ENCODE data around the gene KCTD18. TPM values are rescaled to one million over a fixed set of nuclear protein-coding genes. Genes with fewer than 3 reads are reported as not detected.

KCTD18 gene
- total and polyA plus RNA-seq, 2 of the 8 experiments (the other 6 are each of a cell fraction or from before 2014, with no cell fraction given) = 1.6 to 3.1 TPM

DNA sequence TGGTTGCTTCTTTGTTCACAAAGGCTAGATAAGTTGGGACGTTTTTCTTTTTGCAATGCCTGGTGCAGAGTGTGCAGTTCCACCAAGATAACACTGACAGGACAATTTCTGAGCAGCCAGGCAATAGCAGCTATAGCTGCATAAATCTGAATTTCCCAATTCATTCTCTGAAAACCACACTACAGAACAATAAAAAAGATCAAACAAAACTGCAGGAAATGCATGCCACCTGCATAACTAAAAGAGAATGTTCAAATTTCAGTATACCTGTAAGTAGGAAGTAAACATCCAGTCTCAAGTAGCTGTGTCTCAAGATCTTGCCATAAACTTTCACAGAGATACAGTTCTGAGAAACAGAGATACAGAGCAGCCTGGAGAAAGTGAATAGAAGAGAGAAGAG is 5.3 kb upstream of the KCTD18 start:
- H3K4ac ChIP-seq (replicated peaks; ENCODE audit: insufficient read length, low read depth, low read length) = no peak overlapping the region

More for the DNA sequence above, 5.3 kb upstream of the KCTD18 start:
- Histone ChIP-seq H4K20me1 (replicated peaks in 1 of 2; ENCODE audit: control insufficient read depth in 1 of 2, insufficient read depth in 2 of 2, low read length in 2 of 2) (no peaks in the 10 kb centered on the region), H2BK15ac (ENCODE audit: low read length) (no peak overlapping the region), H2AFZ (ENCODE audit: low read length) (no peak overlapping the region), H3K23ac (ENCODE audit: insufficient read length) (no peak overlapping the region), H4K91ac (replicated peaks; ENCODE audit: insufficient read length, low read length) (no peak overlapping the region), H3K4me1 (replicated peaks in 1 of 4; ENCODE audit: control insufficient read depth in 3 of 4, insufficient read depth in 4 of 4, low read length in 3 of 4) (peaks cover 0 to 2% (median 0%) of the 10 kb centered on the region in 4 experiments; a peak in 1 of 7 replicates), H3K4me2 (ENCODE audit: insufficient read depth in 1 of 2, low read depth in 2 of 2, low read length in 2 of 2) (no peak overlapping the region), H3K79me1 (ENCODE audit: low read depth, low read length) (no peaks in the 10 kb centered on the region), H4K8ac (ENCODE audit: extremely low read depth, insufficient read depth, low read length) (no peak overlapping the region), H3K27ac (ENCODE audit: low read depth, low read length) (no peak overlapping the region), H3K23me2 (ENCODE audit: low read depth, low read length) (peaks cover 2% of the 10 kb centered on the region; the same call in 1 of the 2 replicates), H3K36me3 (ENCODE audit: control insufficient read depth in 2 of 4, insufficient read depth in 4 of 4, low read length in 3 of 4) (no peaks in the 10 kb centered on the region), H3K9me3 (ENCODE audit: insufficient read depth in 2 of 2, low read depth in 1 of 2, low read length in 1 of 2) (0 out of 4 replicates have a peak, but pooled peaks cover 0 to 3% of the 10 kb centered on the region in 2 experiments), H3K4me3 (ENCODE audit: extremely low read depth in 1 of 4, insufficient read depth in 2 of 4, low read depth in 3 of 4, low read length in 4 of 4) (no peak overlapping the region), H2BK120ac (replicated peaks; ENCODE audit: low read depth, low read length) (no peak overlapping the region), H3K56ac (replicated peaks; ENCODE audit: insufficient read length, low read depth, low read length) (no peak overlapping the region), H3K18ac (ENCODE audit: extremely low read depth, low read length) (no peak overlapping the region), H2BK5ac (ENCODE audit: low read depth, low read length) (no peak overlapping the region), H2AK5ac (ENCODE audit: low read depth, low read length) (no peak overlapping the region), H3K9ac (replicated peaks in 1 of 4; ENCODE audit: extremely low read depth in 1 of 4, low read depth in 3 of 4, low read length in 3 of 4) (no peak overlapping the region), H4K5ac (ENCODE audit: insufficient read length, low read depth, low read length) (no peak overlapping the region), H3K27me3 (replicated peaks in 1 of 4; ENCODE audit: control insufficient read depth in 3 of 4, extremely low read depth in 1 of 4, insufficient read depth in 3 of 4, low read length in 3 of 4) (no peaks in the 10 kb centered on the region; a peak in 1 of 7 replicates), H2BK20ac (ENCODE audit: low read length) (no peak overlapping the region), H3K14ac (ENCODE audit: insufficient read length) (no peak overlapping the region), H3K79me2 (ENCODE audit: control insufficient read depth in 1 of 2, insufficient read depth in 2 of 2, low read length in 2 of 2) (no peaks in the 10 kb centered on the region), H2BK12ac (ENCODE audit: low read depth, low read length) (no peak overlapping the region)
- CTCF ChIA-PET (ENCODE audit: partially characterized antibody) = interaction anchor here (0.6 to 2.1 kb wide), 4 partner anchors 9 to 533 kb away, joined by 3 to 8 read pairs (median 4); no protein-coding TSS in a partner anchor
- no peak for DNase-seq (ENCODE audit: low read depth in 1 of 2, low spot score in 2 of 2)
- 55% methylated on average over 1 of the region's 1 CpG; no CpG with 5 or more reads in 1 of the 2 experiments for WGBS, 2 experiments (ENCODE audit: extremely low coverage in 1 of 2, insufficient coverage in 1 of 2, insufficient read length in 1 of 2, insufficient replicate concordance in 2 of 2, low coverage in 1 of 2, low lambda C conversion rate in 2 of 2, missing lambda C conversion rate in 1 of 2)
- TF ChIP-seq JUND (IDR thresholded peaks at IDR 0.05; ENCODE audit: low read length) = no peak
- TF ChIP-seq TAF1 (IDR thresholded peaks at IDR 0.05; ENCODE audit: low read depth, low read length) = no peak
- TF ChIP-seq ZNF274 (IDR thresholded peaks at IDR 0.05; ENCODE audit: borderline replicate concordance, extremely low read depth, low read length) = no peak
- TF ChIP-seq POLR2AphosphoS5 (IDR thresholded peaks at IDR 0.05; ENCODE audit: low read depth, low read length) = no peak
- TF ChIP-seq CTBP2 (IDR thresholded peaks at IDR 0.05; ENCODE audit: borderline replicate concordance, insufficient read depth, insufficient read length, low read length) = no peak
- TF ChIP-seq KDM5A (IDR thresholded peaks at IDR 0.05; ENCODE audit: low read length) = no peak
- TF ChIP-seq PHF8 (conservative IDR thresholded peaks at IDR 0.05; ENCODE audit: low read depth, low read length) = no peak
- no peak for TF ChIP-seq CHD1 (IDR thresholded peaks at IDR 0.05; ENCODE audit: low read depth, low read length)
- TF ChIP-seq, protein P1, sequence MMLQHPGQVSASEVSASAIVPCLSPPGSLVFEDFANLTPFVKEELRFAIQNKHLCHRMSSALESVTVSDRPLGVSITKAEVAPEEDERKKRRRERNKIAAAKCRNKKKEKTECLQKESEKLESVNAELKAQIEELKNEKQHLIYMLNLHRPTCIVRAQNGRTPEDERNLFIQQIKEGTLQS (IDR thresholded peaks at IDR 0.05; ENCODE audit: insufficient read depth, low read depth, low read length) = no peak
- POLR2A ChIA-PET (ENCODE audit: partially characterized antibody) = no interaction called here
- FAIRE-seq = no peak
